Endothelial cell of umbilical vein (primary cell): ENCODE measurements around the gene SDSL.

Source experiments
- CTCF ChIP-seq, 2 donors: IDR thresholded peaks; 1 replicate in 1 of 2; 2 replicates in 1 of 2; pipeline ENCODE4 v1.5.1; 2011; ENCODE audit warnings: low read length in 2 of 2, mild to moderate bottlenecking in 2 of 2, moderate library complexity in 2 of 2, control low read depth in 1 of 2, inconsistent platforms in 1 of 2, low read depth in 1 of 2; ENCODE audit not compliant: insufficient read depth in 1 of 2; ENCODE audit errors: extremely low read depth in 1 of 2
- EZH2 ChIP-seq: IDR thresholded peaks from 2 replicates; pipeline ENCODE4 v1.6.1; 2012; ENCODE audit warnings: borderline replicate concordance, low read depth, mild to moderate bottlenecking, moderate library complexity, low read length, inconsistent platforms; ENCODE audit not compliant: severe bottlenecking
- FOS ChIP-seq: IDR thresholded peaks from 2 replicates; pipeline ENCODE4 v1.6.1; 2011; ENCODE audit warnings: mild to moderate bottlenecking, low read length, moderate library complexity, borderline replicate concordance; ENCODE audit not compliant: insufficient read depth
- GATA2 ChIP-seq: IDR thresholded peaks from 2 replicates; pipeline ENCODE4 v1.7.0; 2011; ENCODE audit warnings: low read depth, mild to moderate bottlenecking, moderate library complexity, mixed read lengths, low read length; ENCODE audit not compliant: insufficient read length, insufficient read depth
- MAX ChIP-seq: IDR thresholded peaks from 2 replicates; pipeline ENCODE4 v1.6.1; 2011; ENCODE audit not compliant: insufficient read depth, insufficient read length
- POLR2A ChIP-seq: IDR thresholded peaks from 2 replicates; pipeline ENCODE4 v1.6.1; 2012; ENCODE audit warnings: low read depth, mild to moderate bottlenecking, control low read depth, low read length
- POLR2AphosphoS5 ChIP-seq: IDR thresholded peaks from 2 replicates; pipeline ENCODE4 v1.6.1; 2012; ENCODE audit warnings: low read depth, mild to moderate bottlenecking, control low read depth, low read length, moderate library complexity; ENCODE audit not compliant: insufficient read depth

GRCh38 chr12:113471619-113472171 lies 49.5 kb downstream of the SDSL start, which contains the start of gene LHX5:
- no peak for TF ChIP-seq CTCF (IDR thresholded peaks at IDR 0.05; ENCODE audit: extremely low read depth in 1 of 2, insufficient read depth in 1 of 2, low read depth in 1 of 2, low read length in 2 of 2)
- TF ChIP-seq POLR2AphosphoS5 = no peak
- TF ChIP-seq EZH2 = peak; percentile 61
- TF ChIP-seq MAX = no peak
- no peak for TF ChIP-seq POLR2A
- no peak for TF ChIP-seq FOS
- TF ChIP-seq GATA2 = no peak
